Endothelial cell (in vitro differentiated cells): ENCODE data around the gene MYO16. TPM values are rescaled to one million over a fixed set of nuclear protein-coding genes. Genes with fewer than 3 reads are reported as not detected.

Experiments
- DNase-seq: peaks from one replicate; pipeline ENCODE4 v3.0.0; 2021; ENCODE audit warnings: low spot score
- H3K27ac Mint-ChIP-seq: one replicate; pipeline ENCODE4 v1.8.0; 2021; ENCODE audit warnings: mixed read lengths, inconsistent platforms; ENCODE audit not compliant: unreplicated experiment
- H3K27me3 Mint-ChIP-seq: one replicate; pipeline ENCODE4 v1.8.0; 2021; ENCODE audit warnings: mild to moderate bottlenecking, moderate library complexity, mixed read lengths, inconsistent platforms; ENCODE audit not compliant: unreplicated experiment
- H3K36me3 Mint-ChIP-seq: one replicate; pipeline ENCODE4 v1.8.0; 2021; ENCODE audit warnings: mild to moderate bottlenecking, low read depth, mixed read lengths, inconsistent platforms; ENCODE audit not compliant: unreplicated experiment
- H3K4me1 Mint-ChIP-seq: one replicate; pipeline ENCODE4 v1.8.0; 2021; ENCODE audit warnings: mild to moderate bottlenecking, mixed read lengths, inconsistent platforms; ENCODE audit not compliant: unreplicated experiment
- H3K4me3 Mint-ChIP-seq: one replicate; pipeline ENCODE4 v1.8.0; 2021; ENCODE audit warnings: mild to moderate bottlenecking, mixed read lengths, inconsistent platforms; ENCODE audit not compliant: unreplicated experiment
- H3K9me3 Mint-ChIP-seq: one replicate; pipeline ENCODE4 v1.8.0; 2021; ENCODE audit warnings: mixed read lengths, inconsistent platforms; ENCODE audit not compliant: unreplicated experiment
- total RNA-seq: library from RNA; stranded (reverse); fragmentation: NEBNext Ultra II Directional; extraction: Animal tissue kit (Norgen Biotek cat#: 25700); gene quantifications from one replicate; pipeline ENCODE4 v1.2.1, GENCODE V29; 2021; ENCODE audit not compliant: unreplicated experiment
- TF ChIP-seq, protein P1 (sequence below): fragments of 200-600 bp; sonication (generic); IDR thresholded peaks from one replicate; pipeline ENCODE4 v1.5.0; 2021; ENCODE audit warnings: antibody characterized with exemption; ENCODE audit not compliant: unreplicated experiment

MYO16 gene
- total RNA-seq, 1 donor from 2014 or later, result 1.4 TPM

DNA sequence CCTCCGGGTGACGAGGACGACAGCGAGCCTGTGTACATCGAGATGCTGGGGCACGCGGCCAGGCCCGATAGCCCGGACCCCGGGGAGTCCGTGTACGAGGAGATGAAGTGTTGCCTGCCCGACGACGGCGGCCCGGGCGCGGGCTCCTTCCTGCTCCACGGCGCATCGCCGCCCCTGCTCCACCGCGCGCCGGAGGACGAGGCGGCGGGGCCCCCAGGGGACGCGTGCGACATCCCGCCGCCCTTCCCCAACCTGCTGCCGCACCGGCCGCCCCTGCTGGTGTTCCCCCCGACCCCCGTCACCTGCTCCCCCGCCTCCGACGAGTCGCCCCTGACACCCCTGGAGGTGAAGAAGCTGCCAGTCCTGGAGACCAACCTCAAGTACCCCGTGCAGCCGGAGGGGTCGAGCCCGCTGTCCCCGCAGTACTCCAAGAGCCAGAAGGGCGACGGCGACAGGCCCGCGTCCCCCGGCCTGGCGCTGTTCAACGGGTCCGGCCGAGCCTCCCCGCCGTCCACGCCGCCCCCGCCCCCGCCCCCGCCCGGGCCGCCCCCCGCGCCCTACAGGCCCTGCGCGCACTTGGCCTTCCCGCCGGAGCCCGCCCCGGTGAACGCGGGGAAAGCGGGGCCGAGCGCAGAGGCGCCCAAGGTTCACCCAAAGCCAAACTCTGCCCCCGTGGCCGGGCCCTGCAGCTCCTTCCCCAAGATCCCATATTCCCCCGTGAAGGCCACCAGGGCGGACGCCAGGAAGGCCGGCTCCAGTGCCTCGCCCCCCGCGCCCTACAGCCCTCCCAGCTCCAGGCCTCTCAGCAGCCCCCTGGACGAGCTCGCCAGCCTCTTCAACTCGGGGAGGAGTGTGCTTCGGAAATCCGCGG is 511.3 kb downstream of the MYO16 start:
- TF ChIP-seq, protein P1, sequence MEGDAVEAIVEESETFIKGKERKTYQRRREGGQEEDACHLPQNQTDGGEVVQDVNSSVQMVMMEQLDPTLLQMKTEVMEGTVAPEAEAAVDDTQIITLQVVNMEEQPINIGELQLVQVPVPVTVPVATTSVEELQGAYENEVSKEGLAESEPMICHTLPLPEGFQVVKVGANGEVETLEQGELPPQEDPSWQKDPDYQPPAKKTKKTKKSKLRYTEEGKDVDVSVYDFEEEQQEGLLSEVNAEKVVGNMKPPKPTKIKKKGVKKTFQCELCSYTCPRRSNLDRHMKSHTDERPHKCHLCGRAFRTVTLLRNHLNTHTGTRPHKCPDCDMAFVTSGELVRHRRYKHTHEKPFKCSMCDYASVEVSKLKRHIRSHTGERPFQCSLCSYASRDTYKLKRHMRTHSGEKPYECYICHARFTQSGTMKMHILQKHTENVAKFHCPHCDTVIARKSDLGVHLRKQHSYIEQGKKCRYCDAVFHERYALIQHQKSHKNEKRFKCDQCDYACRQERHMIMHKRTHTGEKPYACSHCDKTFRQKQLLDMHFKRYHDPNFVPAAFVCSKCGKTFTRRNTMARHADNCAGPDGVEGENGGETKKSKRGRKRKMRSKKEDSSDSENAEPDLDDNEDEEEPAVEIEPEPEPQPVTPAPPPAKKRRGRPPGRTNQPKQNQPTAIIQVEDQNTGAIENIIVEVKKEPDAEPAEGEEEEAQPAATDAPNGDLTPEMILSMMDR, result no peak

DNA sequence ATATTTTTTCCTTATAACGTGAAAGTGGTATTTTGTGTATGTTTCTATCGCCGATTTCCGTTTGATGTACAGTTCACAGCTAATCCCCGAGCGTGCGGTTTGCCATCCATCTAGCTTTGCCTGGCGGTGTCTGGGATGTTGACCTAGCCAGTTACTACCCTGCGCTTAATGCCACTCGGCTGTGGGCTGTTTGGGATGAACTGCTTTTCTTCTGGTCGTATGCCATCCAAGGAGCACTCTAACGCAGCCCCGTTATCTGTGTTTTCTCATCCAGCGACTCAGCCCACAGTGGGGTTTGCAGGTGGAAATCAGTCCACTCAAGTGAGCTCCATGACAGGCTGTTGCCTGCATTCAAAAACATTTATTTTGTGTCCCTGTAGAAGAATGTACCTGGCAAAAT is 512.3 kb downstream of the MYO16 start:
- Mint-ChIP-seq H3K27me3 (peaks cover 3% of the 10 kb centered on the region), H3K27ac (no peak overlapping the region), H3K36me3 (peaks cover 15% of the 10 kb centered on the region), H3K4me1 (peaks cover 2% of the 10 kb centered on the region), H3K9me3 (peaks cover 5% of the 10 kb centered on the region), H3K4me3 (no peak overlapping the region)
- TF ChIP-seq, protein P1, result no peak
- DNase-seq, result no peak

More for the DNA sequence above, 511.3 kb downstream of the MYO16 start:
- peaks cover 15% of the 10 kb centered on the region for H3K36me3 Mint-ChIP-seq
- peaks cover 6% of the 10 kb centered on the region for H3K4me1 Mint-ChIP-seq
- no peak overlapping the region for H3K4me3 Mint-ChIP-seq
- DNase-seq, result no peak
- H3K9me3 Mint-ChIP-seq, result peaks cover 5% of the 10 kb centered on the region
- H3K27ac Mint-ChIP-seq, result no peak overlapping the region
- peaks cover 3% of the 10 kb centered on the region for H3K27me3 Mint-ChIP-seq

DNA sequence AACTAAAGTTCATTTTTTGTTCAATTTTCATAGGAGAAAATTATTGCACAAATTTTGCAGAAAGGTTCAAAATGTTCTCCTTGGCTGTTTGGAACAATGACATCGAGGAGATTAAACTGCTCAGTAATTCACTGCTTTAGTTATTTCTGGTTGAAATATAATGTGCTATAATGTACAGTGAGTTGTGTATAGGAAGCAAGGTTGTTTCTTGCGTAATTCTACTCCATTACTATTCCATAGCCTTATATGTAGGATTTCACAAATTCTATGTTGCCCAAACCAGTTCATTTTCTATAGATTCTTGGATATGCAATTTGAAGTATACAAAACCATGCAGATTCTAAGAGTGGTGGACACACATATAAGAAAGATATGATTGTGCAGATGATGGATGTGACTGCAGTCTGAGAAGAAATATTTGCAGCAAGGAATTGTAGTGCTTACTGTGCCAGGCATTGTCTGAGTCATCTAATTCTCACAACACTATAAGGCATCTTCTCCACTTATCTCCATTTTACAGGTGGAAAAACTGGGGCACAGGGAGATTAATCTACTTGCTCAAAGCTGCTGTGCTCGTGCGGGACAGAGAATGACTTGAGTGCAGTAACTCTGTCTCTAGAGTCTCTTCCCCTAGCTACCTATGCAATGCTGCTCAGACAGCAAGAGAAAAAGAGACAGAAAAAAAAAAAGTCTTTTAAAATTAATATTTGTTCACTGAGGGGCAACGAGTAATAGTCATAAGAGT is 515.5 kb downstream of the MYO16 start:
- Mint-ChIP-seq H3K9me3 (no peaks in the 10 kb centered on the region), H3K36me3 (peaks cover 8% of the 10 kb centered on the region), H3K4me1 (no peaks in the 10 kb centered on the region), H3K27me3 (peaks cover 3% of the 10 kb centered on the region), H3K27ac (no peak overlapping the region), H3K4me3 (no peak overlapping the region)
- no peak for DNase-seq
- TF ChIP-seq, protein P1, result no peak

DNA sequence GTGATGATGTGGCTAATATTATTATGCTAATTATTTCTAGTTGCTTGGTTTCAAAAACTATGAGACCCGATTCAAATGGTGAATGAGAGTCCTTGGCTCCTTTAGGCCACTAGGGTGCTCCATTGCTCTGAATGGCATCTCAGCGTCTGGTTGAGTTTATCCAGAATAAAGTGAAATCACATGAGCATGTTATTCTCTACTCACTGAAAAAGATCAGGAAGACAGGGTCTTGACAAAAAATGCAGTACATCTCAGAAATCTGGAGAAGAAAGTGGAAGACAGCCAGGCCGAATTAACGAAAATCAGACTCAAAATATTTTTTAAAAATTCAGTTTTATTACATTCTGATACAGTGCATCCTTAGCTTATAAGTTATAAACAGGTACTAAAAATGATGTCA is 516.2 kb downstream of the MYO16 start:
- Mint-ChIP-seq H3K4me3 (no peak overlapping the region), H3K27ac (no peak overlapping the region), H3K36me3 (peaks cover 8% of the 10 kb centered on the region), H3K27me3 (peaks cover 3% of the 10 kb centered on the region), H3K9me3 (no peaks in the 10 kb centered on the region), H3K4me1 (no peaks in the 10 kb centered on the region)
- TF ChIP-seq, protein P1, result peak; percentile 61
- DNase-seq, result peak; percentile 37

DNA sequence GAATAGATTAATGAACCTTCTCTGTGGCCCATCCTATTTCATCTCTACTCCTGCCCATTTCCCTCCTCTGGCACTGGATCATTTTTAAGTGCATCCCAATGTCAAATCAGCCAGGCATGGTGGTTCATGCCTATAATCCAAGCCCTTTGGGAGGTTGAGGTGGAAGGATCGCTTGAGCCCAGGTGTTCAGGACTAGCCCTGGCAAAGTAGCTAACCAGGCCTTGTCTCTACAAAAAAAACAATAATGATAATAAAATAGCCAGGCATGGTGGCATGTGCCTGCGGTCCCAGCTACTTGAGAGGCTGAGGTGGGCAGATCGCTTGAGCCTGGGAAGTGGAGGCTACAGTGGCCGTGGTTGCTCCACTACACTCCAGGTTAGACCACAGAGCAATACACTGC is 517.0 kb downstream of the MYO16 start:
- Mint-ChIP-seq H3K27ac (no peak overlapping the region), H3K27me3 (peaks cover 3% of the 10 kb centered on the region), H3K4me1 (no peaks in the 10 kb centered on the region), H3K9me3 (no peaks in the 10 kb centered on the region), H3K36me3 (peaks cover 6% of the 10 kb centered on the region), H3K4me3 (no peak overlapping the region)
- no peak for DNase-seq
- TF ChIP-seq, protein P1, result no peak
